Liver (tissue), 9 donors: ENCODE results near the gene SHB. TPM values are rescaled to one million over a fixed set of nuclear protein-coding genes. Genes with fewer than 3 reads are reported as not detected.

ENCODE experiments used
- DNase-seq: peaks from one replicate; pipeline ENCODE4 v3.0.0-alpha.2; 2017; ENCODE audit warnings: low spot score
- H3K27ac ChIP-seq, 2 donors: one replicate each; pipeline ENCODE4 v1.7.0; 2013; ENCODE audit warnings: inconsistent platforms in 2 of 2, low read length in 2 of 2, control low read depth in 1 of 2, low read depth in 1 of 2, mild to moderate bottlenecking in 1 of 2
- H3K27me3 ChIP-seq, 4 donors: one replicate each; pipeline versions ENCODE4 v1.6.1 to v1.7.0; 2013; ENCODE audit warnings: low read length in 3 of 4, inconsistent platforms in 1 of 4, mild to moderate bottlenecking in 1 of 4, moderate library complexity in 1 of 4; ENCODE audit not compliant: control insufficient read depth in 4 of 4, insufficient read depth in 4 of 4
- H3K36me3 ChIP-seq, 4 donors: one replicate each; pipeline versions ENCODE4 v1.6.1 to v1.7.0; 2013; ENCODE audit warnings: low read length in 3 of 4, mild to moderate bottlenecking in 3 of 4, low read depth in 1 of 4, moderate library complexity in 1 of 4; ENCODE audit not compliant: control insufficient read depth in 4 of 4, insufficient read depth in 3 of 4
- H3K4me1 ChIP-seq, 4 donors: one replicate each; pipeline versions ENCODE4 v1.6.1 to v1.7.0; 2013; ENCODE audit warnings: low read length in 3 of 4, mild to moderate bottlenecking in 3 of 4, moderate library complexity in 1 of 4; ENCODE audit not compliant: control insufficient read depth in 4 of 4, insufficient read depth in 4 of 4
- H3K4me3 ChIP-seq, 3 donors: one replicate each; pipeline versions ENCODE4 v1.6.1 to v1.7.0; 2013; ENCODE audit warnings: low read length in 3 of 3, control low read depth in 1 of 3, low read depth in 1 of 3, mild to moderate bottlenecking in 1 of 3
- H3K9ac ChIP-seq, 2 donors: one replicate each; pipeline ENCODE4 v1.7.0; 2013; ENCODE audit warnings: low read length in 2 of 2, mild to moderate bottlenecking in 2 of 2, moderate library complexity in 2 of 2, control low read depth in 1 of 2, low read depth in 1 of 2
- H3K9me3 ChIP-seq, 4 donors: one replicate each; pipeline versions ENCODE4 v1.6.1 to v1.7.0; 2013; ENCODE audit warnings: low read length in 3 of 4; ENCODE audit not compliant: control insufficient read depth in 4 of 4
- CTCF ChIP-seq: fragments of 150-350 bp; IDR thresholded peaks from 2 replicates; pipeline ENCODE4 v1.5.1; 2017; ENCODE audit warnings: improper control_type of control experiment, low read depth, low read length; ENCODE audit not compliant: missing input control
- EGR1 ChIP-seq, 2 donors: IDR thresholded peaks; 2 replicates each; pipeline ENCODE4 v1.6.1; 2016 to 2018; ENCODE audit warnings: antibody characterized with exemption in 2 of 2, low read depth in 2 of 2
- FOXA2 ChIP-seq: IDR thresholded peaks from 2 replicates; pipeline ENCODE4 v1.6.1; 2016; ENCODE audit warnings: antibody characterized with exemption
- HNF4A ChIP-seq, 2 donors: conservative IDR thresholded peaks; 2 replicates each; pipeline ENCODE4 v1.6.1; 2016; ENCODE audit warnings: antibody characterized with exemption in 2 of 2, mild to moderate bottlenecking in 2 of 2
- HNF4G ChIP-seq: IDR thresholded peaks from 2 replicates; pipeline ENCODE4 v1.6.1; 2016; ENCODE audit warnings: antibody characterized with exemption
- NR2F2 ChIP-seq: IDR thresholded peaks from 2 replicates; pipeline ENCODE4 v1.6.1; 2016; ENCODE audit warnings: antibody characterized with exemption
- RAD21 ChIP-seq, 2 donors: IDR thresholded peaks; 2 replicates each; pipeline ENCODE4 v1.6.1; 2016; ENCODE audit warnings: antibody characterized with exemption in 2 of 2, mild to moderate bottlenecking in 2 of 2
- REST ChIP-seq: IDR thresholded peaks from 2 replicates; pipeline ENCODE4 v1.6.1; 2016; ENCODE audit warnings: antibody characterized with exemption, mild to moderate bottlenecking
- RXRA ChIP-seq, 2 donors: IDR thresholded peaks; 2 replicates each; pipeline ENCODE4 v1.6.1; 2017 to 2018; ENCODE audit warnings: antibody characterized with exemption in 2 of 2, mild to moderate bottlenecking in 1 of 2
- SP1 ChIP-seq: IDR thresholded peaks from 2 replicates; pipeline ENCODE4 v1.6.1; 2018; ENCODE audit warnings: antibody characterized with exemption, mild to moderate bottlenecking
- TAF1 ChIP-seq: conservative IDR thresholded peaks from 2 replicates; pipeline ENCODE4 v1.6.1; 2016; ENCODE audit warnings: antibody characterized with exemption, mild to moderate bottlenecking
- YY1 ChIP-seq: IDR thresholded peaks from 2 replicates; pipeline ENCODE4 v1.6.1; 2016; ENCODE audit warnings: antibody characterized with exemption, mild to moderate bottlenecking
- ZBTB33 ChIP-seq: IDR thresholded peaks from 2 replicates; pipeline ENCODE4 v1.6.1; 2016; ENCODE audit warnings: antibody characterized with exemption
- WGBS: extraction: QIAGEN DNeasy Blood & Tissue Kit; methylation state at CpG from one replicate; pipeline ENCODE4 v1.1.7; 2013; 5-methylcytosine and 5-hydroxymethylcytosine counted together
- polyA plus RNA-seq, 2 donors: library from polyadenylated mRNA; stranded (reverse) in 1 of 2; unstranded in 1 of 2; fragments of 200-250 nt in 1 of 2; fragments of >200 nt in 1 of 2; fragmentation: Nextera tagmentation in 1 of 2; extraction: Ambion mirVana in 1 of 2; gene quantifications; one replicate each; pipeline versions ENCODE4 v1.2.1 to v1.2.3, GENCODE V29; 2013 to 2015
- total RNA-seq, 2 donors: library from RNA; depleted of rRNA; stranded (reverse); fragments of >200 nt; gene quantifications; one replicate each; pipeline ENCODE4 v1.2.3, GENCODE V29; 2014
- TF ChIP-seq, protein P1 (sequence below): IDR thresholded peaks from 2 replicates; pipeline ENCODE4 v1.6.1; 2016; ENCODE audit warnings: antibody characterized with exemption
- TF ChIP-seq, protein P2 (sequence below): IDR thresholded peaks from 2 replicates; pipeline ENCODE4 v1.6.1; 2016; ENCODE audit warnings: antibody characterized with exemption
- donor health status: healthy.
- donor health status: healthy.
- donor health status: healthy.
- donor health status: healthy.
- donor health status: healthy.

SHB gene
- total and polyA plus RNA-seq, 4 donors = 3.4 to 17.3 (median 7.0) TPM

GRCh38 chr9:38006163-38006562 is 62.9 kb downstream of the SHB start (continued):
- TF ChIP-seq REST = no peak
- TF ChIP-seq, protein P1, sequence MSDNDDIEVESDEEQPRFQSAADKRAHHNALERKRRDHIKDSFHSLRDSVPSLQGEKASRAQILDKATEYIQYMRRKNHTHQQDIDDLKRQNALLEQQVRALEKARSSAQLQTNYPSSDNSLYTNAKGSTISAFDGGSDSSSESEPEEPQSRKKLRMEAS = no peak
- no peak for TF ChIP-seq ZBTB33
- TF ChIP-seq TAF1 = no peak

DNA sequence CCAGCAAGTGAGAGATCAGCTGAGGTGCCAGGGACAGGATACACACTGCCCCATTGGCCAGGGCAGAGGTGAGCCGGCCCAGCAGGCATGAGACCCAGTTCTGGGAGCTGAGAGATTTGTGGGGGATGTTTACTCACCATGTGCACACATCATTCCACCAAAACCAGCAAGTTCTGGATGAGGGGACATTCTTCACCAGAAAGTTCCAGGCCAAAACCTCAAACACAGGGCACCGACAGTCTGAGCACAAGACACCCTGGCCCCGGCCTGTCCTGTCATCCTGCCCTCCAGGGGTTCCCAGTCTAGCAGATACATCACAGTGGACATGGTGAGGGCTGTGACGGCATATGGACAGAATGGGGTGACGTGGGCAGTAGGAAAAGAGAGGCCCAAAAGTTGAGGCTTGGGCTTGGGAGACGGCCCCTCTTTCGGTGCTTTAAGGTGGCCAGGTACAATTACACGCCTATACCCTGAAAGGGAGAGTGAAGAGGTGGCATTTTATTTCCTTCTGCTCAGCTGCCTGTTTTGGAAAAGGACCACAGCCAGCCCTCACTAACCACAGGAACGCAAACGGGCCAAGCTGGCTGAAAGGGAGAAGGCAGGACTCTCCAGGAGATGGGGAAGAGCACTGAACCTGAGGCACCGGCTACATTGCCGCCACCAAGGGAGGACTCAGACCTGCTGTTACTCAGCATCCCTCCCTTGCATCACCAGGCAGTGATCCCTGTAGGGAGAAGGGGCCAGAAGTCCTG is 64.0 kb downstream of the SHB start:
- no peak for DNase-seq
- H3K36me3 ChIP-seq = peaks cover 0 to 6% (median 2%) of the 10 kb centered on the region in 4 donors
- TF ChIP-seq REST = no peak
- TF ChIP-seq HNF4A (conservative IDR thresholded peaks at IDR 0.05) = no peak
- no peak for TF ChIP-seq CTCF
- TF ChIP-seq, protein P2, sequence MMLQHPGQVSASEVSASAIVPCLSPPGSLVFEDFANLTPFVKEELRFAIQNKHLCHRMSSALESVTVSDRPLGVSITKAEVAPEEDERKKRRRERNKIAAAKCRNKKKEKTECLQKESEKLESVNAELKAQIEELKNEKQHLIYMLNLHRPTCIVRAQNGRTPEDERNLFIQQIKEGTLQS = no peak
- no peak for TF ChIP-seq NR2F2
- TF ChIP-seq RXRA (IDR thresholded peaks at IDR 0.05) = no peak
- no peak for TF ChIP-seq FOXA2
- TF ChIP-seq TAF1 = no peak
- TF ChIP-seq ZBTB33 = no peak
- no peak for TF ChIP-seq SP1
- TF ChIP-seq YY1 = no peak
- TF ChIP-seq RAD21 (IDR thresholded peaks at IDR 0.05) = no peak
- TF ChIP-seq HNF4G = no peak
- no peak for TF ChIP-seq EGR1 (IDR thresholded peaks at IDR 0.05; ENCODE audit: low read depth in 2 of 2)
- H3K27me3 ChIP-seq = no peaks in the 10 kb centered on the region
- H3K4me1 ChIP-seq = peaks cover 8 to 25% (median 19%) of the 10 kb centered on the region in 4 donors
- no peak overlapping the region for H3K4me3 ChIP-seq
- no peak overlapping the region for H3K9ac ChIP-seq
- no peaks in the 10 kb centered on the region for H3K9me3 ChIP-seq
- H3K27ac ChIP-seq = no peak overlapping the region
- WGBS = 92% methylated on average over 12 of the region's 12 CpGs
